HG03103 (cell line): Measurements from ENCODE around the gene EEF1AKMT1.

Experiments used
- ATAC-seq: cut with Tn5 transposase; IDR thresholded peaks from one replicate; pipeline ENCODE4 v1.9.1; 2021; ENCODE audit warnings: low read depth; ENCODE audit not compliant: unreplicated experiment

EEF1AKMT1 gene

GRCh38 chr13:20773194-20774080 lies at the start of gene EEF1AKMT1:
Gene EEF1AKMT1 (minus strand): TSS chr13:20773961. CDS start chr13:20757598, 16,363 bp downstream.
- peak; percentile 82 for ATAC-seq

GRCh38 chr13:20823071-20823470 lies 49.3 kb upstream of the EEF1AKMT1 start:
- ATAC-seq: no peak

GRCh38 chr13:20822406-20822805 lies 48.6 kb upstream of the EEF1AKMT1 start:
- ATAC-seq: no peak

GRCh38 chr13:20819715-20820114 lies 46.0 kb upstream of the EEF1AKMT1 start:
- no peak for ATAC-seq

- ATAC-seq: no peak
These were observed 41.7 kb upstream of the EEF1AKMT1 start for GRCh38 chr13:20815464-20815863.

- ATAC-seq: no peak
These were observed 40.6 kb upstream of the EEF1AKMT1 start for GRCh38 chr13:20814224-20814910.

- ATAC-seq: no peak
These were observed 39.1 kb upstream of the EEF1AKMT1 start for GRCh38 chr13:20812890-20813289.

GRCh38 chr13:20810808-20811207 lies 37.0 kb upstream of the EEF1AKMT1 start:
- no peak for ATAC-seq

GRCh38 chr13:20808874-20809273 lies 35.1 kb upstream of the EEF1AKMT1 start:
- ATAC-seq: no peak

GRCh38 chr13:20803180-20803965 lies 29.6 kb upstream of the EEF1AKMT1 start:
- no peak for ATAC-seq

- no peak for ATAC-seq
These were observed 27.9 kb upstream of the EEF1AKMT1 start for GRCh38 chr13:20801707-20802106.

- ATAC-seq: no peak
These were observed 26.1 kb upstream of the EEF1AKMT1 start for GRCh38 chr13:20799726-20800416.

- no peak for ATAC-seq
These were observed 24.3 kb upstream of the EEF1AKMT1 start for GRCh38 chr13:20798027-20798426.

GRCh38 chr13:20796791-20797508 lies 23.2 kb upstream of the EEF1AKMT1 start:
- ATAC-seq: no peak

GRCh38 chr13:20789665-20790064 lies 15.9 kb upstream of the EEF1AKMT1 start:
- no peak for ATAC-seq

GRCh38 chr13:20788312-20788711 lies 14.6 kb upstream of the EEF1AKMT1 start:
- ATAC-seq: no peak

GRCh38 chr13:20787180-20787579 lies 13.4 kb upstream of the EEF1AKMT1 start:
- no peak for ATAC-seq

GRCh38 chr13:20782116-20782708 lies 8.5 kb upstream of the EEF1AKMT1 start:
- ATAC-seq: no peak

GRCh38 chr13:20780317-20780716 lies 6.6 kb upstream of the EEF1AKMT1 start:
- no peak for ATAC-seq
